Effector memory CD4-positive, alpha-beta T cell (primary cell): ENCODE measurements around the gene SNAP47.

Experiments used
- DNase-seq, 3 donors: peaks; one replicate each; pipeline ENCODE4 v3.0.0-alpha.2; 2020
- H3K27ac ChIP-seq: 2 replicates; pipeline ENCODE4 v1.7.0; 2013; ENCODE audit warnings: mild to moderate bottlenecking, low read length, moderate library complexity; ENCODE audit not compliant: insufficient read depth, poor library complexity, severe bottlenecking
- H3K27me3 ChIP-seq: replicated peaks from 2 replicates; pipeline ENCODE4 v1.7.0; 2013; ENCODE audit warnings: mild to moderate bottlenecking, low read length; ENCODE audit not compliant: insufficient read depth, control insufficient read depth, poor library complexity, severe bottlenecking
- H3K36me3 ChIP-seq: 2 replicates; pipeline ENCODE4 v1.7.0; 2013; ENCODE audit warnings: mild to moderate bottlenecking, low read length, moderate library complexity; ENCODE audit not compliant: control insufficient read depth, insufficient read depth
- H3K4me1 ChIP-seq: 2 replicates; pipeline ENCODE4 v1.7.0; 2013; ENCODE audit warnings: low read length, mild to moderate bottlenecking; ENCODE audit not compliant: control insufficient read depth, insufficient read depth, poor library complexity, severe bottlenecking
- H3K4me3 ChIP-seq: 2 replicates; pipeline ENCODE4 v1.7.0; 2013; ENCODE audit warnings: low read length, low read depth, mild to moderate bottlenecking; ENCODE audit not compliant: insufficient read depth, poor library complexity, severe bottlenecking
- H3K9me3 ChIP-seq: 2 replicates; pipeline ENCODE4 v1.7.0; 2013; ENCODE audit warnings: mild to moderate bottlenecking, low read length, moderate library complexity; ENCODE audit not compliant: control insufficient read depth

Gene SNAP47

GRCh38 chr1:227823537-227823936 is 88.3 kb downstream of the SNAP47 start:
- H3K4me1 ChIP-seq, result no peaks in the 10 kb centered on the region
- H3K4me3 ChIP-seq, result no peak overlapping the region
- no peaks in the 10 kb centered on the region for H3K9me3 ChIP-seq
- no peak overlapping the region for H3K27ac ChIP-seq
- DNase-seq, result no peak
- H3K36me3 ChIP-seq, result no peaks in the 10 kb centered on the region
- no peaks in the 10 kb centered on the region for H3K27me3 ChIP-seq

GRCh38 chr1:227824204-227824603 is 89.0 kb downstream of the SNAP47 start:
- Histone ChIP-seq H3K36me3 (no peaks in the 10 kb centered on the region), H3K9me3 (no peaks in the 10 kb centered on the region), H3K27ac (no peak overlapping the region), H3K4me3 (no peak overlapping the region), H3K4me1 (no peaks in the 10 kb centered on the region), H3K27me3 (no peaks in the 10 kb centered on the region)
- DNase-seq, result no peak

DNA sequence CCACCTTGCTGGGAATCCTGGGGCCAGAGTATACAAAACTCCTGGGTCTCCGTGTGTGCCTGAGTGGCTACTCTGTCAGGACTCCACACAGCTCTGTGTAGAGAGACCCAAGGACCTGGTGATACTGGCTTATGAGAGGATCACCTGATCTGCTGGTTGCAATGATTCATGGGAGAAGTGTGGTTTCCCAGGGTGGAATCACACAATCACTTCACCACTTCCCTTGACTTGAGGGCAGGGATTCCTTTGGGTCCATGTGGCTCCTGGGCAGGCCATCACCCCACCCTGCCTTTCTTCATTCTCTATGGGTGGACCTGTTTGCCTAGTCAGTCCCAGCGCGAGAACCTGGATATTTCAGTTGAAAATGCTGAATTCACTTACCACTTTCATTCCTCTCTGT is 93.6 kb downstream of the SNAP47 start:
- Histone ChIP-seq H3K9me3 (no peaks in the 10 kb centered on the region), H3K4me1 (no peaks in the 10 kb centered on the region), H3K27ac (no peak overlapping the region), H3K36me3 (no peaks in the 10 kb centered on the region), H3K4me3 (no peak overlapping the region), H3K27me3 (no peaks in the 10 kb centered on the region)
- DNase-seq, result no peak
